Right cardiac atrium (tissue), 5 donors: Measurements from ENCODE around the gene TWNK. TPM values are rescaled to one million over a fixed set of nuclear protein-coding genes. Genes with fewer than 3 reads are reported as not detected.

Source experiments
- ATAC-seq, 2 donors: fragments of 200-7000 bp; cut with Tn5 transposase; one replicate each; pipeline versions ENCODE4 v1.8.0 to v1.9.1; 2020; ENCODE audit warnings: moderate library complexity in 2 of 2, mild to moderate bottlenecking in 1 of 2
- DNase-seq, 3 donors: peaks; one replicate each; pipeline ENCODE4 v3.0.0-alpha.2; 2020
- H3K27ac ChIP-seq: one replicate; pipeline ENCODE4 v1.5.1; 2013; ENCODE audit warnings: mild to moderate bottlenecking, low read length, control low read depth, moderate library complexity
- H3K27me3 ChIP-seq: one replicate; pipeline ENCODE4 v1.6.1; 2013; ENCODE audit not compliant: control insufficient read depth, insufficient read depth
- H3K4me1 ChIP-seq: one replicate; pipeline ENCODE4 v1.6.1; 2013; ENCODE audit warnings: low read length; ENCODE audit not compliant: control insufficient read depth, insufficient read depth
- H3K4me3 ChIP-seq: one replicate; pipeline ENCODE4 v1.5.1; 2013; ENCODE audit warnings: low read length, control low read depth
- H3K9me3 ChIP-seq: one replicate; pipeline ENCODE4 v1.6.1; 2013; ENCODE audit warnings: low read length; ENCODE audit not compliant: control insufficient read depth
- WGBS: extraction: QIAGEN DNeasy Blood & Tissue Kit; methylation state at CpG from one replicate; pipeline ENCODE4 v1.1.7; 2013; 5-methylcytosine and 5-hydroxymethylcytosine counted together
- intact Hi-C, 4 donors: fragments of 100-400 bp; cut with DNase I; formaldehyde crosslinking; loops; one replicate each; pipeline versions ENCODE4 v1.11.0 to v1.14.0; 2022 to 2023
- polyA plus RNA-seq: library from polyadenylated mRNA; stranded (reverse); fragments of 200-250 nt; gene quantifications from one replicate; pipeline ENCODE4 v1.2.3, GENCODE V29; 2013
- total RNA-seq, 4 donors: library from RNA; stranded (reverse); fragmentation: NEBNext Ultra II Directional; extraction: Animal tissue kit (Norgen Biotek cat#: 25700); gene quantifications; one replicate each; pipeline ENCODE4 v1.2.1, GENCODE V29; 2021
- donor health status: healthy with polysubstance abuse.
- donor health status: DM: no; HTN: yes; CAD: no.
- donor health status: DM: no; HTN: no; CAD: no.
- donor health status: DM: no; HTN: yes; CAD: no; lungs with severe emphysema.
- donor health status: DM: yes; HTN: yes; CAD: no.

The TWNK gene
- total and polyA plus RNA-seq, 5 donors: 4.3 to 7.5 (median 4.9) TPM

DNA sequence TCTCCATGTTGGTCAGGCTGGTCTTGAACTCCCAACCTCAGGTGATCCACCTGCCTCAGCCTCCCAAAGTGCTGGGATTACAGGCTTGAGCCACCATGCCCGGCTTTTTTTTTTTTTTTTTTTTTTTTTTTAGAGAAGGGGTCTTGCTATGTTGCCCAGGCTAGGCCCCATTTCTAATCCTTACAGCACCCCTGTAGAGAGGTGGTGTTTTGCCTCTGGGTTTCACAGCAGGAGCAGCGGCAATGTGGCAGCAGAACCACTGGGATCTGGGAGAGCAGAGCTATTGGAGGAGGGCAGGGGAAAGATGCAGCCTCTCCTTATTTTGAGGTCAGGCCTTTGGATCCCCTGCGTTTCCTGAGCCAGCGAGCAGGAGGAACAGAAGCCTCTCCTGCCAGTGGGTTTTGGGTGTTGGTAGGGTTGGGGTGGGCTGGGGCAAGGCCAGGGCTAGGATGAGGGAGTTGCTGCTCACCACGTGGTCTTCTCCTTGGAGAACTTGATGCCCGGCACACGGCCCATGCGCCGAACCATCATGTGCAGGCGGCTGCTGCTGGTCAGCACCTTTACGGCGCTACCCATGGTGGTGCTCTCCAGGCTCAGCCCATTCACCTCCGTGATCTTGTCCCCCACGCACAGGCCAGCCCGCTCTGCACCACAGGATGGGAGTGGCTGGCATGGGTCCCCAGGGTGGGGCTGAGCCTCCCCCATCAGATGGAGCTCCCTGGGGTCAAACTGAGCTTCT lies 35.8 kb downstream of the TWNK start:
- no peak for DNase-seq

DNA sequence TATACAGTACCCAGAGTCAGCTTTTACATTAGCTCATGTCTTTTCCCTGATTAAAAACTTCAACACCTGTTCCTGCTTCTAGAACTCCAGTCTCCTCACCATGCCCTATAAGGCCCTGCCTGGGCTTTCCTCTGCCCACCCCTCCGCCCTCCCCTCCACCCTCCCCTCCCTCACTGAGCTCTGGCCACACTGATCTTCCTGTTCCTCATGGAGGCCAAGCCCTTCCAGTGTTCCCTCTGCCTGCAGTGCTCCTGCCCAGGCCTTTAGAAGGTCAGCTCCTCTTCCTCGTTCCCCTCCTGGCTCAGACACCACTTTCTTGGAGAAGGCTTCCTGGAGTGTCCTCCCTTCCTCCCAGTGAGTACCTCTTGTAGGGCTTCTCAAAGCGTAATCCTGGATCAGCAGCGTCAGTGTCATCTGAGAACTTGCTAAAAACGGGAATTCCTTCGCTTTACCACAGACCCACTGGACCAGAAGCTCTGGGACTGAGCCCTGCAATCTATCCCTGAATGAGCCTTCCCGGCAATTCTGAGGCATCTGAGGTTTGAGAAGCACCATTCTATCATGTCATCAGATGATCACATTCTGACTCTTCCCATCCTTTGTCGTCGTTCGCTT lies 39.9 kb downstream of the TWNK start:
- no peak for ATAC-seq
- H3K27me3 ChIP-seq: no peaks in the 10 kb centered on the region
- no peak overlapping the region for H3K4me3 ChIP-seq
- intact Hi-C loops: no loop called here
- WGBS: 72% methylated on average over 10 of the region's 10 CpGs
- no peaks in the 10 kb centered on the region for H3K9me3 ChIP-seq
- no peaks in the 10 kb centered on the region for H3K4me1 ChIP-seq
- no peak for DNase-seq
- no peak overlapping the region for H3K27ac ChIP-seq

More for the DNA sequence above, 35.8 kb downstream of the TWNK start:
- 92% methylated on average over 15 of the region's 15 CpGs for WGBS
- ATAC-seq: no peak
- intact Hi-C loops: no loop called here
- no peak overlapping the region for H3K4me3 ChIP-seq
- no peak overlapping the region for H3K27ac ChIP-seq
- H3K9me3 ChIP-seq: no peaks in the 10 kb centered on the region
- H3K4me1 ChIP-seq: no peaks in the 10 kb centered on the region
- no peaks in the 10 kb centered on the region for H3K27me3 ChIP-seq

DNA sequence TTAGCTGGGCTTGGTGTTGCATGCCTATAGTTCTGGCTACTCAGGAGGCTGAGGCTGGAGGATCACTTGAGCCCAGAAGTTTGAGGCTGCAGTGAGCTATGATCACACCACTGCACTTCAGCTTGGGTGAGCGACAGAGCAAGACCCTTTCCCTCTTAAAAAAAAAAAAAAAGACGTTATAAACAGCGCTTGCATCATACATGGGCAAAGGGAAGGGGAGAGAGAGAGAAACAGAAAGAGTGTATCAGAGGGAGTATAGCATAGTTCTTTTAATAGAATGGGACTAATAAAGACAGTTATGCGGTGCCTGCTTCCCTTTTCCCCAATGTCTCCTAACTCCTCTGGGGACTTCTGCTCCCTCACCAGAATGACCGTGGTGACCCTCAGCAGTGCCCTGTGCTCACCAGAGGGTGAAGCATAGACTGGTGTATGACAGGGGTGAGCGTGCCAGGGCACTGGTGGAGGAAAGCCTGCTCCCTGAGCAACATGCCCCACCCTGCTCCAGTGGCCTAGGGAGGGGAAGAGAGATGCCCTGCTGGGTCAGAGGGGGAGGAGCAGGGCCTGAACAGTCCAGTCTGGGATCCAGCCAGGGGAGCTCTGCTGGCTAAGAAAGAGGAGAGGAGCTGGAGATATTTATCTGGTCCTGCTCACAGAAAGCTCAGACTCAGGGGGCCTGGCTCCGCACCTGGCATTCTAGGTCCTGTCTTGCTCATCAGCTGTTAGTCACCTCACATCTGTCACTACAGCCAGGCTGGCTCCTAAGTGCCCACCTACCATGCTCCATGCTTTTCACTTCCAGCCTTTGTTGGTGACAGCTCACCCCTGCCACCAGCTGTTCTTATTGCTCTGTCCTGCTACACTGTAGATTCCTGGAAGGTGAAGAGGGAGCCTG lies 41.3 kb downstream of the TWNK start:
- Histone ChIP-seq H3K4me1 (peaks cover 2% of the 10 kb centered on the region), H3K27me3 (no peaks in the 10 kb centered on the region), H3K4me3 (no peak overlapping the region), H3K27ac (no peak overlapping the region), H3K9me3 (no peaks in the 10 kb centered on the region)
- DNase-seq (no peak), ATAC-seq (no peak)
- WGBS: 70% methylated on average over 7 of the region's 7 CpGs
- intact Hi-C loops: no loop called here

DNA sequence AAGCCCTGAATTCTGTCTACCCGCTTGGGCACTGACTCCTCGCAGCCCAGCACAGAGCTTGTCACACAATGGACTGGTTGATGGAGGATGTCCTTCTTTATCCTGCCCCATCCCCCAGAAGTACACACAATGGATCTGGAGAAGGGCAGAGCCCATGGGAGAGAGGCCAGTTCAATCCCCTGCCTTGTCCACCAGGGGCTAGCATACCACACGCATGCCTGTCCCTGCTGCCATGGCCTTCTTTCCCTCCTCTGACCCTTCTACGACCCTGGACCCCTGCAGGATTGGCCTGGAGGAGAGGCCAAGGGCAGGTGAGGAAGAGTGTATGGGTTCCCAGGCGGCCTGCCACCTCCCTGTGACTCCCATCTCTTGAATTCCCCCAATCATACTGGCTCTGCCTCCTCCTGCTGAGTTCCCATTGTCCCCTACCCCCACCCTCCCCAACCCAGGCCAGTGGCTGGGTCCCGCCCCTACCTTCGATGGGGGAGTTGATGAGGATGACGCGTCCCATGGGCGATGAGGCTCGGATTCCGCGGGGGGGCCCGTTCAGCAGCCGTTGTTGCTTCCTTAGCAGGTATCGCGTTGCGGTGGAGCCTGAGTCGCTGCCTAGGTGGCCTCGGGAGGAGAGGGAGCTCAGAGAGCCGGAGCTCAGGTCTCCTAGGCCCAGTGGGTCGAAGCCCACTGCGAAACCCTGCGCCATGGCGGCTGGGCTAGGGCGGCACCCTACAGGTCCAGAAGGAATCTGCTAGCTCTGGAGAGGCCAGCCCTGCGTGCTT lies 42.4 kb downstream of the TWNK start:
- H3K4me3 ChIP-seq: no peak overlapping the region
- no peak overlapping the region for H3K27ac ChIP-seq
- H3K4me1 ChIP-seq: peaks cover 2% of the 10 kb centered on the region
- DNase-seq: peak in 1 of 3 donors; percentile 68
- intact Hi-C loops: no loop called here
- no peak for ATAC-seq
- H3K9me3 ChIP-seq: no peaks in the 10 kb centered on the region
- H3K27me3 ChIP-seq: no peaks in the 10 kb centered on the region
- WGBS: 61% methylated on average over 27 of the region's 27 CpGs

DNA sequence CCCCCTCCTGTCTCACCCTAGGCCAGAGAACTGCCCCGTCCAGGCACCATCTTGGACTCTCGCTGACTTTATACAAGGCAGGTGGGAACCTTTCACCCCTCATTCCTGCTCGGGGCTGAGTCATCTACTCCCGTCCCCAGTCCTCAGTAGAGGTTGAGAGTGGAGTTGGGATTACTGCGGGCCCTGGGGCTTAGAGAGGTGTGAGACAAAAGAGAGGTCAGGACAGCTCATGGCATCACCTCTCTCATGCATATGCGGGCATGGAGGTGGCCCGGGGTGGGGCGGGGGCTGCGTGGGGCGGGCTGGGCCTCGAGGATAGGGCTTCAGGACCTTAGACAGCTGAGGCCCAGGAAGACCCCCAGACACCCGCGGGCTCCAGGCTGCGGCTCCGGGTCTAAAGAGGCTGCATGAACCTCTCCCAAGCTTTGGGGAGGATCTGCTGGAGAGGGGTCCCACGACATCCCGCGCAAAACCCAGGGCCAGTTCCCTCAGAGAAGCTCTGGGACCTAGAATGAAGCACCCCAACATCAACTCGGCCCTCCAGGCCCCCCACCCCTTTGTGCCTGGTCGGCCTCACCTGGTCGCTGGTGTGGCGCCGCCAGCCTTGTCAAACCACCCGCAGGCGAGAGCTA lies 43.3 kb downstream of the TWNK start:
- intact Hi-C loops: no loop called here
- DNase-seq: no peak
- no peaks in the 10 kb centered on the region for H3K27me3 ChIP-seq
- ATAC-seq: no peak
- 11% methylated on average over 25 of the region's 25 CpGs for WGBS
- no peak overlapping the region for H3K27ac ChIP-seq
- peak overlapping the region; percentile 60 for H3K4me3 ChIP-seq
- H3K4me1 ChIP-seq: peaks cover 2% of the 10 kb centered on the region
- H3K9me3 ChIP-seq: no peaks in the 10 kb centered on the region

DNA sequence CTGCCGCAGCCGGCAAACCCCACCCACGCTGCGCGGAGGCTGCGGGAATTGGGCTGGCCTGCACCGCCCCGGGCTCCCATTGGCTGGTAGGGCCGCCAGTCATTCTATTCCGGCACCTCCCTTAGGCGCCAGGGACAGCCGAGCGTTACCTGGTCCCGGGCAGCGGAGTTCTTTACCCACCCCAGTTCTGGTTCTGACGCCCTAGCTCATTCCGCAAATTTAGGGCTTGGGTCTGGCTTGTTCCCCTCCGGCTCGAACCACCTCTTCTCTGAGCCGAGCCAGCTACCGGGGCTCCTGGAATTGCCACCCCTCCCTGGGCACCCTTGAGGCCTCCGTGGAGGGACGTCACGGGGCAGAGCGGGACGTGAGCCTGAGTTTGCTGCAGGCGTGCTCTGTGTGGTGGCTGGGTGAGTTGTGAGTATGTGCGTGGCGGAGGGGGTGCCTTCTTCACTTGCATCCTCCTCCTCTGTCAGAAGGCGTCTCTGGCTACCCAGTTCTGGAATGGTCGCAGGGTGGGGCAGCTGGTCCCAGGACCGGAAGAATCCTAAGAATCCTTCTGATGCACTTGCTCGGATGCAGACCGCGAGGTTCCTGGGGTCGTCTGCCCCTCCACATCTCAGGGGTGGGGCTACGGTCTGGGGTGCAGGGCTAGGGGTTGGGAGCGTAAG lies 43.9 kb downstream of the TWNK start, which contains the start of the genes PDZD7 and SFXN3:
Gene PDZD7 (minus strand): TSS at position 2 of the 668 bp plus-strand sequence. CDS start 910 bp downstream, outside the sequence.
Gene SFXN3 (plus strand): TSS at position 107 of the 668 bp plus-strand sequence. CDS start 3,461 bp downstream, outside the sequence.
- Histone ChIP-seq H3K4me1 (peaks cover 2% of the 10 kb centered on the region), H3K9me3 (no peaks in the 10 kb centered on the region), H3K27me3 (no peaks in the 10 kb centered on the region), H3K4me3 (peak within 1 kb of the TSS; percentile 60), H3K27ac (peak within 1 kb of the TSS; percentile 80)
- peak; percentile 97 to 99 (median 99) for DNase-seq
- peak; percentile 88 to 92 for ATAC-seq
- intact Hi-C loops: no loop called here
- under 1% methylated on average over 38 of the region's 38 CpGs for WGBS

DNA sequence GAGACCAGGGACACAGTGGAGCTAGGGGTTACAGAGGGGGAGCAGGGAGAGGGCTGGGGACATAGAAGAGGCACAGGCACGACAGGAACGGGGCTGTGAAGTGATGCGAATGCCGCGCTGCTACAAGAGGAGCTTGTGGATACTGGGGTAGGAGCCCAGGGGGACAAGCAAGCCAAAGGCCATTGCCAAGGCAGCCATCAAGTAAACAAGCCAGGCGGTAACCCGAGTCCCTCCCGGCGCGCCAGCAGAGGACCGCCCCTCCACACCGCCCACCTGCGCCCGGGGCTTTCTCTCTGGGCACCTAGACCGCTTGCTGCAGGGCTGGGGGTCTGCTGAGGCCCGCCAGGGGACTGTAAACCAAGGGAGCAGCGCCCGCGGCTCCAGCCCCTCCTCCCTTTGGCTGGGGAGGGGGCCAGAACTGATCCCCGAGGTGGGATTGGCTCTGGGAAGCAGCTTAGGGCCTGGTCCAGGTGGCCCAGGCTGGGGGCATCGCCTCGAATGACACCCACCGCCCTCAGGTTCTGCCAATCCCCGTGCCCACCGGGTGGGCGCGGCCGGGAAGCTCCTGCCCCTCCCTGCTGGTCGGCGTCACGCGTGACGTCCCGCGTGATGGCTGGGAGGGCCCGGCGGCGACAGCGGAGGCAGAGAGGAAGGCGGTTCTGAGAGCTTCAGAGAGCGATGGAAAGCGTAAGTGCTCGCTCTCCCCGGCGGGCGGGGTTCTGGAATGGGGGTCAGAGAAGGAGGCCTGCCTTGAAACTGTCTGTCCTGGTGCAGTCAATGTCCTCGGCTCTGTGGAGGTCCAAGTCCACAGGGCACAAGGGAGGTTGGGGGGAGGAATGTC lies 44.7 kb downstream of the TWNK start:
- peaks cover 2% of the 10 kb centered on the region for H3K4me1 ChIP-seq
- peak; percentile 77 to 81 for ATAC-seq
- peak overlapping the region; percentile 80 for H3K27ac ChIP-seq
- no peaks in the 10 kb centered on the region for H3K9me3 ChIP-seq
- intact Hi-C loops: no loop called here
- no peaks in the 10 kb centered on the region for H3K27me3 ChIP-seq
- peak; percentile 87 to 95 (median 95) for DNase-seq
- peak overlapping the region; percentile 60 for H3K4me3 ChIP-seq
- WGBS: under 1% methylated on average over 47 of the region's 47 CpGs

DNA sequence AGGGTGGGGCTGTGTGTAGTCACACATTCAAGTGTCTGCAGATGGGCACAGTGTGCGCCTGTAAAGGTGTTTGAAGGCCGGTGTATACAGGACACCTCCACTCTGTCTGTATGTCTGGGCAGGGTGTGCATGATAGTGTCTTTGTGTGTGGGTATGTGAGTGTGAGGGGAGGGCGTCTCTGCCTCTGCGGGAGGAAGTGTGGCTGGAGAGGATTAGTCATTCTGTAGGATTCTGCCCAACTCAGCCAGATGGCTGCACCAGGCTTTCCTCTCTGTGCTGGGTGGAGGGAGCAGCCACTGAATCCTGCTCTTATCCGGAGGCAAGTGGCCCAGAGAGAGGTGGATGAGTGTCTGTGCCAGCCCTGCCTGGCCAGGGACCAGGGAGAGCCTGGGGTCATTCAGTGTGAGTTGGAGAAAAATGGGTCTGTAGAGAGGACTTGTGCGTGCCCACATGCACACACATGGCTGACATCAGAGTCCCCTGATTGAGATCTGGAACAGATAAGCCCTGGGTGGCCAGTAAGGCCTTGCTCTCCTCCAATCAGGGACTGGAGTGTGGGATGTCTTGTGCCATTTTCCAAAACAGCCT lies 45.4 kb downstream of the TWNK start:
- WGBS: 9% methylated on average over 6 of the region's 6 CpGs
- intact Hi-C loops: no loop called here
- H3K27me3 ChIP-seq: no peaks in the 10 kb centered on the region
- peak; percentile 81 to 85 (median 82) for DNase-seq
- H3K27ac ChIP-seq: peak overlapping the region; percentile 80
- H3K9me3 ChIP-seq: no peaks in the 10 kb centered on the region
- peaks cover 2% of the 10 kb centered on the region for H3K4me1 ChIP-seq
- ATAC-seq: peak; percentile 70 to 85
- peak overlapping the region; percentile 60 for H3K4me3 ChIP-seq

DNA sequence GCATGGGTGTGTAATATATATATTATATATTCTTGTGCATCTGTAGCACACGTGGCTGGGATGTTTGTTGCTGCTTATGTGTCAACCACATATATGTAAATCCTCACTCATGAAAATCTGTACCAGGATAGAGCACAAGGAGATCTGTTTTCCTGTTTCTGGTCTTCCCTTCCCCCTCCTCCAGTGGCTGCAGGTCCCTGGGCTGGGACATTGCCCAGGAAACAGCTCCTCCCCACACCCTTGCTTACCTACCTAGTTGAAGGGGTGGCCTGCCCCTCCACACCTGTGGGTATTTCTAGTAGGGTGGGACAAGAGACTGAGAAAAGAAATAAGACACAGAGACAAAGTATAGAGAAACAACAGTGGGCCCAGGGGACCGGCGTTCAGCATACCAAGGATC lies 45.9 kb downstream of the TWNK start:
- H3K27ac ChIP-seq: no peak overlapping the region
- H3K4me3 ChIP-seq: peak overlapping the region; percentile 60

More for the DNA sequence above, 45.9 kb downstream of the TWNK start:
- no peak for DNase-seq
- ATAC-seq: no peak
- Histone ChIP-seq H3K9me3 (no peaks in the 10 kb centered on the region), H3K27me3 (no peaks in the 10 kb centered on the region), H3K4me1 (peaks cover 2% of the 10 kb centered on the region)
- intact Hi-C loops: no loop called here
- 68% methylated on average over 3 of the region's 3 CpGs for WGBS
